Neural progenitor cell (in vitro differentiated cells): ENCODE data around the gene GALNT18. TPM values are rescaled to one million over a fixed set of nuclear protein-coding genes. Genes with fewer than 3 reads are reported as not detected.

Experiments
- DNase-seq: peaks from one replicate; pipeline ENCODE4 v3.0.0-alpha.2; 2016; ENCODE audit warnings: low spot score
- H2AFZ ChIP-seq: fragments of 200-600 bp; sonication (generic); replicated peaks from 2 replicates; pipeline ENCODE4 v1.6.1; 2016; ENCODE audit warnings: antibody characterized with exemption
- H3F3A ChIP-seq: fragments of 200-600 bp; sonication (generic); 2 replicates; pipeline ENCODE4 v1.6.1; 2016; ENCODE audit warnings: antibody characterized with exemption, low read depth
- H3K27ac ChIP-seq: fragments of 200-600 bp; sonication (generic); 2 replicates; pipeline ENCODE4 v1.5.1; 2016; ENCODE audit warnings: mild to moderate bottlenecking
- H3K27me3 ChIP-seq: fragments of 200-600 bp; sonication (generic); 2 replicates; pipeline ENCODE4 v1.6.1; 2016; ENCODE audit warnings: mild to moderate bottlenecking, moderate library complexity
- H3K36me3 ChIP-seq: fragments of 200-600 bp; sonication (generic); 2 replicates; pipeline ENCODE4 v1.5.1; 2016
- H3K4me1 ChIP-seq: fragments of 200-600 bp; sonication (generic); 2 replicates; pipeline ENCODE4 v1.6.1; 2016; ENCODE audit warnings: mixed run types
- H3K4me2 ChIP-seq: fragments of 200-600 bp; sonication (generic); 2 replicates; pipeline ENCODE4 v1.6.1; 2016
- H3K4me3 ChIP-seq: fragments of 200-600 bp; sonication (generic); 2 replicates; pipeline ENCODE4 v1.5.1; 2016
- H3K79me2 ChIP-seq: fragments of 200-600 bp; sonication (generic); 2 replicates; pipeline ENCODE4 v1.6.1; 2016; ENCODE audit warnings: low read depth
- H3K9ac ChIP-seq: fragments of 200-600 bp; sonication (generic); 2 replicates; pipeline ENCODE4 v1.6.1; 2016
- H3K9me3 ChIP-seq: fragments of 200-600 bp; sonication (generic); 2 replicates; pipeline ENCODE4 v1.5.1; 2016; ENCODE audit warnings: low read depth
- H4K20me1 ChIP-seq: fragments of 200-600 bp; sonication (generic); 2 replicates; pipeline ENCODE4 v1.6.1; 2016; ENCODE audit warnings: low read depth
- H3K27ac Mint-ChIP-seq: 3 replicates; pipeline ENCODE4 v1.8.0; 2021; ENCODE audit warnings: mixed read lengths
- H3K27me3 Mint-ChIP-seq: 2 replicates; pipeline ENCODE4 v1.8.0; 2022; ENCODE audit warnings: low read depth, mild to moderate bottlenecking, inconsistent platforms, moderate library complexity, mixed read lengths; ENCODE audit not compliant: insufficient read depth
- H3K36me3 Mint-ChIP-seq: 3 replicates; pipeline ENCODE4 v1.8.0; 2021; ENCODE audit warnings: mixed read lengths
- H3K4me1 Mint-ChIP-seq: 3 replicates; pipeline ENCODE4 v1.8.0; 2021; ENCODE audit warnings: mixed read lengths
- H3K4me3 Mint-ChIP-seq: 3 replicates; pipeline ENCODE4 v1.8.0; 2021; ENCODE audit warnings: mild to moderate bottlenecking, moderate library complexity, mixed read lengths
- H3K9me3 Mint-ChIP-seq: 3 replicates; pipeline ENCODE4 v1.8.0; 2020; ENCODE audit warnings: mixed read lengths
- CTCF ChIP-seq: fragments of 200-600 bp; sonication (generic); IDR thresholded peaks from 2 replicates; pipeline ENCODE4 v1.5.1; 2017; ENCODE audit warnings: antibody characterized with exemption, mild to moderate bottlenecking
- EZH2 ChIP-seq: fragments of 200-600 bp; sonication (generic); IDR thresholded peaks from 2 replicates; pipeline ENCODE4 v1.6.1; 2017; ENCODE audit warnings: antibody characterized with exemption, mild to moderate bottlenecking, moderate library complexity
- EZH2phosphoT487 ChIP-seq: fragments of 200-600 bp; sonication (generic); IDR thresholded peaks from 2 replicates; pipeline ENCODE4 v1.6.1; 2017; ENCODE audit warnings: antibody characterized with exemption
- total RNA-seq: library from RNA; depleted of rRNA; stranded (reverse); fragments of >200 nt; gene quantifications from 2 replicates; pipeline ENCODE4 v1.2.3, GENCODE V29; 2015; ENCODE audit warnings: low replicate concordance

The GALNT18 gene
- total RNA-seq, 1 donor from 2014 or later: 2.4 TPM

GRCh38 chr11:11390068-11390771 is 231.6 kb downstream of the GALNT18 start:
- Mint-ChIP-seq H3K9me3 (peaks cover 2% of the 10 kb centered on the region), H3K4me3 (no peak overlapping the region), H3K36me3 (no peaks in the 10 kb centered on the region), H3K4me1 (peaks cover 21% of the 10 kb centered on the region), H3K27ac (no peak overlapping the region), H3K27me3 (peaks cover 6% of the 10 kb centered on the region)
- Histone ChIP-seq H3K4me2 (no peak overlapping the region), H3K27me3 (no peaks in the 10 kb centered on the region), H3K36me3 (no peaks in the 10 kb centered on the region), H3K27ac (no peak overlapping the region), H3F3A (peaks cover 8% of the 10 kb centered on the region), H3K9me3 (no peaks in the 10 kb centered on the region), H3K4me3 (no peak overlapping the region), H3K4me1 (peaks cover 11% of the 10 kb centered on the region), H3K9ac (no peak overlapping the region), H3K79me2 (no peaks in the 10 kb centered on the region), H4K20me1 (no peaks in the 10 kb centered on the region), H2AFZ (no peak overlapping the region)
- no peak for DNase-seq
- TF ChIP-seq EZH2 (no peak), CTCF (no peak), EZH2phosphoT487 (no peak)

GRCh38 chr11:11389238-11389637 is 232.6 kb downstream of the GALNT18 start:
- no peaks in the 10 kb centered on the region for H3K27me3 ChIP-seq
- H3F3A ChIP-seq: peaks cover 8% of the 10 kb centered on the region
- H4K20me1 ChIP-seq: no peaks in the 10 kb centered on the region
- no peak overlapping the region for H3K9ac ChIP-seq
- no peaks in the 10 kb centered on the region for H3K36me3 ChIP-seq
- peaks cover 11% of the 10 kb centered on the region for H3K4me1 ChIP-seq
- peak overlapping the region; percentile 7 for H3K27ac Mint-ChIP-seq
- no peaks in the 10 kb centered on the region for H3K79me2 ChIP-seq
- no peak for TF ChIP-seq EZH2
- TF ChIP-seq EZH2phosphoT487: no peak
- no peak for TF ChIP-seq CTCF
- peaks cover 6% of the 10 kb centered on the region for H3K27me3 Mint-ChIP-seq
- no peak overlapping the region for H3K4me3 ChIP-seq
- H3K4me1 Mint-ChIP-seq: peaks cover 14% of the 10 kb centered on the region
- H3K36me3 Mint-ChIP-seq: no peaks in the 10 kb centered on the region
- peaks cover 2% of the 10 kb centered on the region for H3K9me3 Mint-ChIP-seq
- no peak overlapping the region for H2AFZ ChIP-seq
- no peak for DNase-seq
- H3K27ac ChIP-seq: no peak overlapping the region
- no peak overlapping the region for H3K4me3 Mint-ChIP-seq
- H3K9me3 ChIP-seq: no peaks in the 10 kb centered on the region
- H3K4me2 ChIP-seq: no peak overlapping the region

GRCh38 chr11:11387622-11388305 is 234.0 kb downstream of the GALNT18 start:
- Histone ChIP-seq H3K4me2 (peak overlapping the region; percentile 41), H3K36me3 (no peaks in the 10 kb centered on the region), H3F3A (peaks cover 8% of the 10 kb centered on the region), H3K27me3 (no peaks in the 10 kb centered on the region), H3K9me3 (no peaks in the 10 kb centered on the region), H3K4me1 (peaks cover 16% of the 10 kb centered on the region), H2AFZ (no peak overlapping the region), H4K20me1 (no peaks in the 10 kb centered on the region), H3K4me3 (no peak overlapping the region), H3K9ac (no peak overlapping the region), H3K79me2 (no peaks in the 10 kb centered on the region), H3K27ac (no peak overlapping the region)
- Mint-ChIP-seq H3K4me1 (peaks cover 20% of the 10 kb centered on the region), H3K27ac (no peak overlapping the region), H3K9me3 (peaks cover 2% of the 10 kb centered on the region), H3K36me3 (no peaks in the 10 kb centered on the region), H3K4me3 (no peak overlapping the region), H3K27me3 (peaks cover 6% of the 10 kb centered on the region)
- no peak for TF ChIP-seq EZH2
- TF ChIP-seq CTCF: no peak
- no peak for TF ChIP-seq EZH2phosphoT487
- DNase-seq: no peak
